GM12878 (cell line): ENCODE data around the gene DMRT2. TPM values are rescaled to one million over a fixed set of nuclear protein-coding genes. Genes with fewer than 3 reads are reported as not detected.

Experiments used
- ATAC-seq: fragments of 200-7000 bp; cut with Tn5 transposase; 3 replicates; pipeline ENCODE4 v1.9.1; 2020; ENCODE audit warnings: mild to moderate bottlenecking, moderate library complexity
- BruUV-seq: library from RNA; stranded (reverse); fragments of 400-500 nt; replicated peaks from 2 replicates; lab custom pipeline; 2021; lab: Mats Ljungman, UMichigan
- CTCF ChIA-PET: fragments of 300-600 bp; sonication (Branson Sonifier 250); formaldehyde crosslinking; extraction: SDS; loops from one replicate; lab custom pipeline; 2021; ENCODE audit warnings: inconsistent platforms; lab: Yijun Ruan, JAX
- POLR2A ChIA-PET: fragments of 350-600 bp; formaldehyde crosslinking; extraction: SDS; loops from one replicate; lab custom pipeline; 2021; ENCODE audit warnings: inconsistent platforms; lab: Charles Lee
- RAD21 ChIA-PET: fragments of 300-600 bp; sonication (Branson Sonifier 250); formaldehyde crosslinking; loops from one replicate; lab custom pipeline; 2023; ENCODE audit warnings: antibody characterized with exemption; ENCODE audit not compliant: unreplicated experiment; lab: Charles Lee
- SMC1A ChIA-PET: fragments of 300-600 bp; sonication (Branson Sonifier 250); formaldehyde crosslinking; loops from one replicate; lab custom pipeline; 2023; ENCODE audit not compliant: unreplicated experiment, uncharacterized antibody; lab: Charles Lee
- DNase-seq: peaks from one replicate; pipeline ENCODE4 v3.0.0-alpha.2; 2011; ENCODE audit warnings: low read depth, low spot score
- FAIRE-seq: peaks from 3 replicates; lab custom pipeline; 2011; peaks lifted over from hg19 to GRCh38; lab: Jason Lieb, UNC
- H2AFZ ChIP-seq: 2 replicates; pipeline ENCODE4 v1.6.0; 2011; ENCODE audit warnings: low read depth, low read length, control low read depth; ENCODE audit not compliant: control insufficient read depth
- H3K27ac ChIP-seq: 2 replicates; pipeline ENCODE4 v1.5.1; 2011; ENCODE audit warnings: control low read depth; ENCODE audit not compliant: control insufficient read depth, insufficient read depth
- H3K27me3 ChIP-seq, 2 experiments: replicated peaks in 1 of 2; 2 replicates each; pipeline versions ENCODE4 v1.6.0 to v1.6.1; 2011; ENCODE audit warnings: low read length in 1 of 2; ENCODE audit not compliant: control insufficient read depth in 2 of 2, insufficient read depth in 2 of 2
- H3K36me3 ChIP-seq, 2 experiments: 2 replicates each; pipeline ENCODE4 v1.5.1; 2011; ENCODE audit warnings: low read length in 1 of 2; ENCODE audit not compliant: control insufficient read depth in 2 of 2, insufficient read depth in 2 of 2
- H3K4me1 ChIP-seq: 2 replicates; pipeline ENCODE4 v1.6.1; 2011; ENCODE audit warnings: mild to moderate bottlenecking, low read length, moderate library complexity, mixed read lengths; ENCODE audit not compliant: control insufficient read depth, insufficient read depth
- H3K4me2 ChIP-seq: 2 replicates; pipeline ENCODE4 v1.6.0; 2011; ENCODE audit warnings: control low read depth; ENCODE audit not compliant: control insufficient read depth, insufficient read depth
- H3K4me3 ChIP-seq: fragments of 200-600 bp; sonication (generic); 2 replicates; pipeline ENCODE4 v1.5.1; 2016
- H3K79me2 ChIP-seq: 2 replicates; pipeline ENCODE4 v1.6.0; 2011; ENCODE audit warnings: low read length; ENCODE audit not compliant: control insufficient read depth, insufficient read depth
- H3K9ac ChIP-seq: 2 replicates; pipeline ENCODE4 v1.8.0; 2011; ENCODE audit warnings: low read length, control low read depth, mixed read lengths; ENCODE audit not compliant: control insufficient read depth, insufficient read depth
- H3K9me3 ChIP-seq: replicated peaks from 3 replicates; pipeline ENCODE4 v1.5.1; 2011; ENCODE audit warnings: mild to moderate bottlenecking, low read length; ENCODE audit not compliant: control insufficient read depth, insufficient read depth
- H4K20me1 ChIP-seq: 2 replicates; pipeline ENCODE4 v1.6.0; 2011; ENCODE audit not compliant: control insufficient read depth, insufficient read depth
- BCL11A ChIP-seq: IDR thresholded peaks from 2 replicates; pipeline ENCODE4 v1.6.1; 2011; ENCODE audit warnings: low read depth, low read length
- BHLHE40 ChIP-seq, 2 experiments: fragments of 450-650 bp in 1 of 2; IDR thresholded peaks; 2 replicates each; pipeline ENCODE4 v1.6.1; 2011 to 2017; ENCODE audit warnings: low read depth in 2 of 2, borderline replicate concordance in 1 of 2, improper control_type of control experiment in 1 of 2, low read length in 1 of 2, mild to moderate bottlenecking in 1 of 2
- ZBTB33 ChIP-seq: fragments of 450-650 bp; IDR thresholded peaks from 2 replicates; pipeline ENCODE4 v1.6.1; 2017; ENCODE audit warnings: mild to moderate bottlenecking
- whole genome bisulfite sequencing: methylation state at CpG from one replicate; pipeline ENCODE4 v1.1.6; 2016; ENCODE audit warnings: low lambda C conversion rate; ENCODE audit not compliant: insufficient replicate concordance, insufficient coverage; ENCODE audit errors: missing lambda C conversion rate; 5-methylcytosine and 5-hydroxymethylcytosine counted together
- in situ Hi-C: fragments of 300-500 bp; cut with MboI; formaldehyde crosslinking; loops from 9 replicates; pipeline ENCODE4 v1.14.3; 2018; ENCODE audit warnings: mixed read lengths
- intact Hi-C: fragments of 100-400 bp; cut with micrococcal nuclease; formaldehyde crosslinking; loops from one replicate; pipeline ENCODE4 v1.14.2; 2022; ENCODE audit not compliant: unreplicated experiment
- polyA plus RNA-seq, 11 experiments: library from polyadenylated mRNA; depleted of rRNA in 4 of 11; unstranded in 6 of 11; stranded (reverse) in 5 of 11; fragments of >200 nt; fragmentation: Nextera tagmentation in 4 of 11; fragmentation: Illumina TruSeq in 1 of 11; extraction: Ambion mirVana in 4 of 11; extraction: Trizol in 1 of 11; gene quantifications; 1 replicate in 1 of 11; 2 replicates in 10 of 11; pipeline versions ENCODE4 v1.2.1 to v1.2.3, GENCODE V29; 2011 to 2016; ENCODE audit warnings: inconsistent platforms in 2 of 11, missing spikeins in 2 of 11, low read depth in 1 of 11
- total RNA-seq, 4 experiments: library from RNA; depleted of rRNA in 3 of 4; stranded (reverse); fragments of >200 nt in 3 of 4; fragmentation: Illumina TruSeq in 1 of 4; extraction: Trizol in 1 of 4; gene quantifications; 2 replicates each; pipeline versions ENCODE4 v1.2.1 to v1.2.3, GENCODE V29; 2013 to 2021

Gene DMRT2
- total and polyA plus RNA-seq, 10 of the 15 experiments (the other 5 are each of a cell fraction or from before 2014, with no cell fraction given) = 0.08 to 50.2 (median 0.69) TPM

GRCh38 chr9:1048231-1048619 is 1.9 kb upstream of the DMRT2 start:
- Histone ChIP-seq H3K4me1 (no peaks in the 10 kb centered on the region), H3K9ac (no peak overlapping the region), H3K27ac (no peak overlapping the region), H3K79me2 (no peaks in the 10 kb centered on the region), H3K4me2 (peak overlapping the region; percentile 89; the same call in 1 of the 2 replicates), H3K9me3 (peaks cover 3% of the 10 kb centered on the region; the same call in 2 of the 3 replicates), H3K36me3 (no peaks in the 10 kb centered on the region), H2AFZ (no peak overlapping the region; the same call in 1 of the 2 replicates), H3K27me3 (peaks cover 13 to 40% of the 10 kb centered on the region in 2 experiments), H4K20me1 (no peaks in the 10 kb centered on the region), H3K4me3 (peak overlapping the region; percentile 43; the same call in 1 of the 2 replicates)
- 3% methylated on average over 8 of the region's 8 CpGs for WGBS
- RAD21 ChIA-PET = interaction anchor here (1.1 to 2.6 kb wide), 7 partner anchors 10 to 221 kb away, joined by 3 to 11 read pairs (median 5); no protein-coding TSS in a partner anchor
- ATAC-seq (peak; percentile 3; the same call in 1 of the 3 replicates), DNase-seq (no peak), FAIRE-seq (no peak)
- intact Hi-C loops (no loop called here), in situ Hi-C loops (no loop called here)
- CTCF ChIA-PET = interaction anchor here (1.5 to 3.8 kb wide), 2 partner anchors 11 to 39 kb away, joined by 5 to 14 read pairs; no protein-coding TSS in a partner anchor
- peak in 1 of 2 experiments; percentile 22; a peak in 1 of 4 replicates for TF ChIP-seq BHLHE40 (IDR thresholded peaks at IDR 0.05; ENCODE audit: borderline replicate concordance in 1 of 2, low read depth in 2 of 2, low read length in 1 of 2)
- TF ChIP-seq ZBTB33 = 0 out of 2 replicates have a peak, but pooled peaks have one; percentile 28
- no peak for TF ChIP-seq BCL11A
- POLR2A ChIA-PET = interaction anchor here (0.8 to 2.0 kb wide), 3 partner anchors 11 to 405 kb away, joined by 3 to 6 read pairs (median 3); no protein-coding TSS in a partner anchor
- no TSS peak for BruUV-seq
- SMC1A ChIA-PET = interaction anchor here (0.6 to 2.5 kb wide), 12 partner anchors 10 to 1084 kb away, joined by 3 to 17 read pairs (median 4); no protein-coding TSS in a partner anchor
